Erythroblast (primary cell): ENCODE results near the gene BOK.

Experiments used
- GATA1 ChIP-seq: IDR thresholded peaks from 2 replicates; pipeline ENCODE4 v1.6.1; 2011; ENCODE audit warnings: low read depth, mild to moderate bottlenecking, control low read depth, low read length, moderate library complexity
- POLR2A ChIP-seq: IDR thresholded peaks from 2 replicates; pipeline ENCODE4 v1.6.1; 2011; ENCODE audit warnings: mild to moderate bottlenecking, low read length

GRCh38 chr2:241615041-241615440, 56.5 kb downstream of the BOK start:
- TF ChIP-seq POLR2A (no peak), GATA1 (no peak)
